HG03025 (cell line): ENCODE results near the gene TRPM3.
"Not testable (repeated sequence)": the region's sequence is repeated elsewhere in the genome, so short reads cannot be mapped to it uniquely, and the experiment has no call there.

Experiments
- ATAC-seq: cut with Tn5 transposase; IDR thresholded peaks from one replicate; pipeline ENCODE4 v1.9.1; 2021; ENCODE audit warnings: mild to moderate bottlenecking, moderate library complexity; ENCODE audit not compliant: unreplicated experiment, low FRiP score

TRPM3 gene

GRCh38 chr9:71004196-71004595 lies 117.2 kb downstream of the TRPM3 start:
- no peak for ATAC-seq

- no peak for ATAC-seq
Measured at GRCh38 chr9:71003346-71003745, 118.1 kb downstream of the TRPM3 start.

- ATAC-seq = peak; percentile 66
Measured at GRCh38 chr9:71001780-71002386, 119.5 kb downstream of the TRPM3 start.

GRCh38 chr9:70998962-70999361 lies 122.5 kb downstream of the TRPM3 start:
- no peak for ATAC-seq

GRCh38 chr9:70995511-70995910 lies 125.9 kb downstream of the TRPM3 start:
- no peak for ATAC-seq

GRCh38 chr9:70994582-70994981 lies 126.8 kb downstream of the TRPM3 start:
- ATAC-seq = no peak

GRCh38 chr9:70988551-70988950 lies 132.9 kb downstream of the TRPM3 start:
- no peak for ATAC-seq

- no peak for ATAC-seq
Measured at GRCh38 chr9:70987986-70988385, 133.4 kb downstream of the TRPM3 start.

GRCh38 chr9:70986984-70987383 lies 134.4 kb downstream of the TRPM3 start:
- ATAC-seq = no peak

- ATAC-seq = no peak
Measured at GRCh38 chr9:70983723-70984295, 137.6 kb downstream of the TRPM3 start.

GRCh38 chr9:70981312-70981711 lies 140.1 kb downstream of the TRPM3 start:
- no peak for ATAC-seq

- ATAC-seq = no peak
Measured at GRCh38 chr9:70979966-70980365, 141.5 kb downstream of the TRPM3 start.

- ATAC-seq = no peak
Measured at GRCh38 chr9:70978085-70978484, 143.3 kb downstream of the TRPM3 start.

GRCh38 chr9:70975821-70976220 lies 145.6 kb downstream of the TRPM3 start:
- no peak for ATAC-seq

GRCh38 chr9:70971723-70972122 lies 149.7 kb downstream of the TRPM3 start:
- ATAC-seq = no peak

GRCh38 chr9:70966380-70966779 lies 155.0 kb downstream of the TRPM3 start:
- not testable (repeated sequence) for ATAC-seq

- ATAC-seq = no peak
Measured at GRCh38 chr9:70964861-70965260, 156.6 kb downstream of the TRPM3 start.

- ATAC-seq = no peak
Measured at GRCh38 chr9:70963554-70963953, 157.9 kb downstream of the TRPM3 start.

GRCh38 chr9:70962761-70963440 lies 158.5 kb downstream of the TRPM3 start:
- ATAC-seq = no peak

GRCh38 chr9:70959366-70959765 lies 162.1 kb downstream of the TRPM3 start:
- no peak for ATAC-seq

- ATAC-seq = no peak
Measured at GRCh38 chr9:70954596-70955143, 166.8 kb downstream of the TRPM3 start.

GRCh38 chr9:70954126-70954525 lies 167.3 kb downstream of the TRPM3 start:
- no peak for ATAC-seq
